Activated CD8-positive, alpha-beta memory T cell treated with anti-CD3 and anti-CD28 coated beads, Interleukin-2, amount 50 U/mL, for 24 hours (primary cell): ENCODE measurements around the gene SDS.

Experiments
- DNase-seq: peaks from one replicate; pipeline ENCODE4 v3.0.0-alpha.2; 2020; ENCODE audit errors: extremely low read depth

The SDS gene, protein sequence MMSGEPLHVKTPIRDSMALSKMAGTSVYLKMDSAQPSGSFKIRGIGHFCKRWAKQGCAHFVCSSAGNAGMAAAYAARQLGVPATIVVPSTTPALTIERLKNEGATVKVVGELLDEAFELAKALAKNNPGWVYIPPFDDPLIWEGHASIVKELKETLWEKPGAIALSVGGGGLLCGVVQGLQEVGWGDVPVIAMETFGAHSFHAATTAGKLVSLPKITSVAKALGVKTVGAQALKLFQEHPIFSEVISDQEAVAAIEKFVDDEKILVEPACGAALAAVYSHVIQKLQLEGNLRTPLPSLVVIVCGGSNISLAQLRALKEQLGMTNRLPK

DNA sequence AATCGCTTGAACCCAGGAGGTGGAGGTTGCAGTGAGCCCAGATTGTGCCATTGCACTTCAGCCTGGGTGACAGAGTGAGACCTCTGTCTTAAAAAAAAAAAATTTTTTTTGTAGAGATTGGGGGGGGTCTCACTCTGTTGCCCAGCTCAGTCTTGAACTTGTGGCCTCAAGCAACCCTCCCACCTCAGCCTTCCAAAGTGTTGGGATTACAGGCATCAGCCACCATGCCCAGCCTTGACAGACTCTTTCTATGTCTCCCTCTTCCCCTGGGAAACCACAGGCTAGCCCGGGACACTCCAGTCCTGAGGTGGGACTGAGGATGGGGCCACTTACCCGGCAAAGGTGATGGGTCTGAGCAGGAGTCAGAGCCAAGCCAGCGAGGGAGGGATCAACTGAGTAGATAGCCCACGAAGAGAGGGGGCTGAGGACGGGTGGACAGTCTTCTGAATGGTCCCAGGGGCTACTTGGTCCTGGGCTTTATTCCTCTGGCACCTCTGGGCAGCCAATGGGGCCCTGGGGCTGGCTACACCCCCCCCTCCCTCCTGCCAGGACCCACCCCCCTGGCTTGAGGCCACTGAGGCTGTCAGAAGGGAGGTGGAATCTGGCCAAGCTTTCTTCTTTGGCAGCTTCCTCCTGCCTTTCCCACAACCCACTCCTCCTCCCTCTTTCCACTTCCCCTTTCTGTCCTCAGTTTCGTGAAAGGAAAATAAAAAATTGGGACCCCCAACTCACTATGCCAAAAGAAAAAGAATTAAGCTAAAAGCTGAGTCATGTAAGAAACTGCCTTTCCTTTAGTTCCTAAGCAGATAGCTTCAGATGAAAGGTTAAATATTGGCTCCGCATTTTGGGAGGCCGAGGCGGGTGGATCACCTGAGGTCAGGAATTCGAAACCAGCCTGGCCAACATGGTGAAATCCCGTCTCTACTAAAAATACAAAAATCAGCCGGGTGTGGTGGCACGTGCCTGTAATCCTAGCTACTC, at the start of gene SDS:
TSS of gene SDS (minus strand) at position 453 of the 981 bp plus-strand sequence. CDS start 4,179 bp downstream, outside the sequence.
- DNase-seq, result no peak

DNA sequence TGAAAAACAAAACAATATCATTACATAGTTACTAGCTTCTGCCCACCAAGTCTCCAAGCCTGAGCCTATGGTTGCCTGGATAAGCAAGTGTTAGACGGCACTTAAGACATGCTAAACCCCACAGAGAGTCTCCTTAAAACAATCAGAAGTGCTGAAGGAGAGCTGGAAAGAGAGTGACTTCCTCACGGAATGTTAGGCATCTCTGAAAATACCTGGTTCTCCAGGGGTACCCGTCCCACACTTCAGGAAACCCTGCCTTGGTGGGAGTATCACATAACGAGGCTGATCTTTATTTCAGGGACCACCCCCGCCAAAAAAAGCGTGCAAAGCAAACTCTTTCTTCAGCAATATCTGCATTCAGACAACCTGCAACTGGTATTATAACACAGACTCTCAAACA, 49.6 kb upstream of the SDS start:
- DNase-seq, result no peak

DNA sequence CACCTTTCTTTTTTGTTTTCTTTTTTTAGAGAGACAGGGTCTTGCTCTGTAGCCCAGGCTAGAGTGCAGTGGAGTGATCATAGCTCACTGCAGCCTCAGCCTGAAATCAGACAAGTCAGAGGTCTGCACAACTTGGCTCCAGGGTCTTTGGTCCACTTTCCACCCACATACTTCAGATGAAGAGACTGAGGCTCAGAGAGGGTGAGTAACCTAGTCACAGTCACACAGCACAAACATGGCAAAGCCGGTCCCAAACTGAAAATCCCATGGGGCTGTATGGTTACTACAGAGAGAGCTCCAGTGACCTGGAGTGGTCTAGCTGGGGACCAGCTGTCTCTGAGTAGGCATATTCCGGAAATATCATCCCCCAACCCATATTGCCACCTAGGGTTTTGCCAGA, 48.8 kb upstream of the SDS start:
- no peak for DNase-seq

DNA sequence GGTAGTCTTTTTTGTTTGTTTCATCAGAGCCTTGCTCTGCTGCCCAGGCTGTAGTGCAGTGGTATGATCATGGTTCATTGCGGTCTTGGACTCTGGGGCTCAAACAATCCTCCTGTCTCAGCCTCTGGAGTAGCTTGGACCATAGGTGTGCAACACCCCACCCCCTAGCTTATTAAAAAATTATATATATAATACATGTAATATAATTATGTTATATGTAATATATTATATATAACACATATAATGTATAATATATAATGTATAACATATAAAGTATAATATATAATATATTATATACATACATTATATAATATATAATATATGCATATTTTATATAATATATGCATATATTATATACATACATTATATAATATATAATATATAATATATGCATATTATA, 46.2 kb upstream of the SDS start:
- no peak for DNase-seq

DNA sequence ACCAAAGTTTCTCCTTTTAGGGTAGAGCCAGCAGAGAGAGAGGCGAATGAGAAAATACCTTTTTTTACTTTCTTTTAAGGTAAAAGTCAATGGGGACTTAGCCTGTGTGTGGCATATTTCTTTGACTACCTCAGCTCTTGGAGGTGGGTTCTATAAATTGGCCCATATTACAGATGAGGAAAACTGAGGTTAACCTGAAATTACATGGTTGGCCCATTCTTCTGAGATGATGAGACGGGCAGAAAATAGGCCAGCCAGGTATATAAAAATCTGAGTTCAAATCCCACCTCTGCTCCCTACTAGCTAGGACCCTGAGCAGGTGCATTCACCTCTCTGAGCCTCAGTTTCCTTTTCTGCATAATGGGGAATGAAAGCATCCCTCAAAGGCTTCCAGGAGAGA, 45.6 kb upstream of the SDS start:
- DNase-seq, result no peak

DNA sequence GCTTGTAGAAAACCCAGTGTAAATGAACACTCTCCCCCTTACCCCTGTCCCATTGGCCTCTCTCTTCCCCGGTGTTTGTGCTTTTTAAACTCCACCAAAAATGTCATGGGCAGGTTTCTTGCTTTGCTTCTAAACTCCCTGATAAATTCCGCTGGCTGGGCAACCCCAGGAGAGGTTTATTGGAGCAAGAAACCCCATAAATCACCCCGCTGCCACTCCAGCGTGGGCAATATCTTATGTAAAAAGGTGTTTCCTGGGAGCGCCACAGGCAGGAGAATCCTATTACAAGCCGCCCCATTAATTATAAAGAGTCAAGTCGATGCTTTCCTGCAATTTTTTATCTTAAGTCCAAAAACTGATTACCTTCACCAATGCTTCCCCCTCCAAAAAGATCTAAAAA, 45.2 kb upstream of the SDS start:
- DNase-seq, result no peak

DNA sequence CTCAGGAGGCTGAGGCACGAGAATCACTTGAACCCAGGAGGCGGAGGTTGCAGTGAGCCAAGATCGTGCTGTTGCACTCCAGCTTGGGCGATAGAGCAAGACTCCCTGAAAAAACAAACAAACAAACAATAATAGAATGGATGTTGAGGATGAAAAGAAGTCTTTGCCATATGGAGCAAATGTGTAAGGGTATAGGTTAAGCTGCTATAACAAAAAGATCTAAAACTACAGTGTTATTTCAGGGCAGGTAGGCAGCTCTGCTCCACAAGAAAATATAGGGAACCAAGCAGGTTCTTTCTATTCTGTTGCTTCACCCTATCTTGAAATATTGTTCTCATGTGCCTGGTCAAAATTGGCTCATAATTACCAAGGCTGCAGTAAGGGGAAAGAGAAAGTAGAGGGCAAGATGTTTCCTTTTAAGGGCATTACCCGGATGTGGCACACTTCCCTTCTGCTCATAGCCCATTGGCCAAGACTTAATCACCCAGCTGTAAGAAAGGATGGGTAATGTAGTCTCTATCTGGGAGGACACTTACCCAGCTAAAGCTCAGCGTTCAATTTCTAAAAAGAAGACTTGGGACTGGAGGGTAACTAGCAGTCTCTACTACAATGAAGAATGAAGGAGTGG, 42.0 kb upstream of the SDS start:
- DNase-seq, result no peak

DNA sequence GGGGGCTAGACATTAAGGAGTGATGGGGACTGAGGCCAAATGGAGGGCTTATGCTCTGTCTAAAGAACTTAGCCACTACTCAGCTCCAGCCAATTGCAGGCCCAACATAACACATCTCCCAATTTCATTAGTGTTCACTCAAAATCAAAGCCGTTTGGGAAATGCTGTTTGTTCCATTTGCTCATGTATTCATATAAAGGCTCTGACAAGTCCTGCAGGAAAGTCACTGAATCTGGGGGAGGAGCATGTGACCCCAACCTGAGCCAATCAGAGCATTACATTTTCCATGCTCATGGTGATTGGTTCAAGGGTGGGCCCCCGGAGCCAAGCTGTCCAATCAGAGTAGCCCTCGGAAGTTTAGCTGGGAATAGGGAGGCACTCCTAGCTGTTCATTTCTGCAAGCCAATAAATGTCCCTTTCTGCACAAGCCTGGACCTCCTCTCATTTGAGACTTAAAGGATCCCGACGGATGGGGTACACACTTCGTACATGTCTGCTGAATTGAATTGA, 39.4 kb upstream of the SDS start:
- no peak for DNase-seq

DNA sequence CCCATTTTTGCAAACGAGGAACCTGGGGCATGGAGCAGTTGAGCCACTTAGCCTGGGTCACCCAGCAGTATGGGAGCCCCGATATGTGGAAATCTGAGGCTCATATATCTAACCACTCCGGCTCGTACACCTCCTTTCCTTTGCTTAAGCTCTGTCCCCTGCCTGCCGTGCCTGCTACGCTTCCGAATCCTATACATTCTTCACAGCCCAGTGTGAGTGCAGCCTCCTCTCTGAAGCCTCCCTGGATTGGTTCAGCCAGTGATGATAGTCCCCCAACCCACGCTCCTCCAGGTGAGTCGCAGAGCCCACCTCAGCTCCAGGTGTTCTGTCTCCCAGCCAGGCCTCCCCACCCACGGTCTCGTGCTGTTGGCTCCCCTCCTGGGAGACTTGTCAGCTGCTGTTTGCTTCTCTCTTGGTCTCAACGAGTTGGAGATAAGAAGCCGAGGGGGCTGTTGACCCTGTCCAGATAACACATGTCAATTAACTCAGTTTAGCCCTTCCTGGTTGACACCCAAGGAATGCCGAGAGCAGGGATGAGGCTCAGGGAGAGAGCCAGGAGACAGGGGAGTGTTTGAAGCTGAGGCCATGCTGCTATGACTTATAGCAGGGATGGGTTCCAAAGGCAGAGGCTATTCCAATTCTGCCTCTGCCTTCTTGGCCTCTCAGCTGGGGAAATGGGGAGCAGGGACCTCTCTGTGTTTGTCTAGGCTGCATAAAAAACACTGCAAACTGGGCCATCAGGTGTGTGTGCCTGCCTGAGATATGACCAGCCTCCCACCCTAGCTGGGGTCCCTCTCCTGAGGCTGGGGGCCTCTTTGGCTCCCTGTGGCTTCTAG, 37.5 kb upstream of the SDS start:
- DNase-seq, result no peak

DNA sequence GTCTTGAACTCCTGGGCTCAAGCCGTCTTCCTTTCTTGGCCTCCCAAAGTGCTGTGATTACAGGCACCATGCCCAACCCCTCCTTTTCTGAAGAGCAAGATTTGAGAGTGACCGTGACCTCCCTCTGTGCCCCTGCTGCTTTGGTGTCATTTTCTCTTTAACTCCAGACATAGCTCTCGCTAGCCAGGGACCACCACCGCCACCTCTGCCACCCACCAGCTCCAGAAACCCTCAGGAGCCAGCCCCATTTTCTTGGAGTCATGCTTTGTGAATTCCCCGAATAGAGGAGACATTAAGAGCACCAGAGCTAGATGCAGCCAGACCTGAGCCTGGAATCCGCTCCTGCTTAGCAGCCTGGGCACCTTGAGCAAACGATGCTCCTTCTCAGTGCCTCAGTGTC, 36.6 kb upstream of the SDS start:
- no peak for DNase-seq

DNA sequence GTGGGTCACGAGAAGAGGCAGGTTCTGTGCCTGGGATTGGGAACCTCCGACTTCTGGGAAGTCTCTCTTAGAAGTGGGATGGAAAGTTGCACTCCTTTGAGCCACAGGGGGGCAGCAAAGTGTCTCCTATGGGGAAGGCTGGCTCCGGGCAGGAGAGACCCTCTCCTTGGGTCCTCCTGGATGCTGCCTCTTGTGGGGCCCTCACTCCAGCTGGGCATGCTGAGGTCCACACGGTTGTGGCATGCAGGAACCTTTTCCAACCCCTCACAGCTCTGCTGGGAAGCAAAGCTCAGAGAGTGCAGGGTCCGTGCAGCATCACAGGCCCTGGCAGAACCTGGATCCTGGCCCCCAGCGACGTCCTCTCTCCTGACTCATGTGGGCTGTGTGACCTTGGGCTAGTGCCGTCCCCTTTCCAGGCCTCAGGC, 35.9 kb upstream of the SDS start:
- no peak for DNase-seq

DNA sequence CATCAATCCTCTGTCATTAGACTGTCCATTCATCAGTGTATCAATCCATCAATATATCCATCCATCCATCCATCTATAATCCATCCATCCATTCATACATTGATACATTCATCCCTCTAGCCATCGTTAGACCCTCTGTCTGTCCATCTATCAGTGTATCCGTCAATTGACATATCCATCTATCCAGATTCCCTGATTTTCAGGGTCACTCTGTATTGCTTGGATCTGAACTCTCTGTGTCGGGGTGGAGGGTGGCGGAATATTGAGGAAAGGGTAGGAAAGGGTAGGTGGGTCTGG, 35.6 kb upstream of the SDS start:
- no peak for DNase-seq

DNA sequence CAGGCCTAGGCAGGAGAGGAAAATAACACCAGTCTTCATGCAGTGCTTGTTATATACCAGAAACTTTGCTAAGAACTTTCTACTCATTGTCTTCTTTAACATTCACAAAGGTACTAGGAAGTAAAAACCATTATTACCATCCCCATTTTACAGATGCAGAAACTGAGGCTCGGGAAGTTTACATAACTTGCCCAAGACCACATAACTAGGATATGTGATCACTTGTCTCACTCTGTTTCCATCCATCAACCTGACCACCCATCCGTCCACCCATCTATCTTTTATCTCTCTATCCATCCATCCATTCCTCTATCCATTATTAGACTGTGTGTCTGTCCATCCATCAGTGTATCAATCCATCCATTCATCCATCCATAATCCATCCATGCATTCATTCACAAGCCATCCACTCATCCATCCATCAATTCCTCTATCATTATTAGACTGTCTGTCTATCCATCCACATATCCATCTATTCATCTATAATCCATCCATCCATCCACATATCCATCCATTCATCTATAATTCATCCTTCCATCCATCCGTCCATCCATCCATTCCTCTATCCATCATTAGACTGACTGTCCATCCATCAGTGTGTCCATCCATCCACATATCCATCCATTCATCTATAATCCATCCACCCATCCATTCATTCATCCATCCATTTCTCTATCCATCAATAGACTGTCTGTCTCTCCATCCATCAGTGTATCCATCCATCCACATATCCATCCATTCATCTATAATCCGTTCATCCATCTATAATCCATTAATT, 35.0 kb upstream of the SDS start:
- no peak for DNase-seq

DNA sequence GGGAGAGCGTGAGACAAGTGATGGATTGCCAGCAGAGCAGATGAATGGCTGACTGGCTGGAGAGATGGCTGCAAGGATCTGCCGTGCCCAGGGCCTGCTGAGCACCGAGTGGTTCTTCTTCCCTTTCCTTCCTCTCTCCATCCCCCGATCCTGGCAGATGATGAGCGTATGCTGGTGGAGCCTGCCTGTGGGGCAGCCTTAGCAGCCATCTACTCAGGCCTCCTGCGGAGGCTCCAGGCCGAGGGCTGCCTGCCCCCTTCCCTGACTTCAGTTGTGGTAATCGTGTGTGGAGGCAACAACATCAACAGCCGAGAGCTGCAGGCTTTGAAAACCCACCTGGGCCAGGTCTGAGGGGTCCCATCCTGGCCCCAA, 34.0 kb upstream of the SDS start:
- no peak for DNase-seq

DNA sequence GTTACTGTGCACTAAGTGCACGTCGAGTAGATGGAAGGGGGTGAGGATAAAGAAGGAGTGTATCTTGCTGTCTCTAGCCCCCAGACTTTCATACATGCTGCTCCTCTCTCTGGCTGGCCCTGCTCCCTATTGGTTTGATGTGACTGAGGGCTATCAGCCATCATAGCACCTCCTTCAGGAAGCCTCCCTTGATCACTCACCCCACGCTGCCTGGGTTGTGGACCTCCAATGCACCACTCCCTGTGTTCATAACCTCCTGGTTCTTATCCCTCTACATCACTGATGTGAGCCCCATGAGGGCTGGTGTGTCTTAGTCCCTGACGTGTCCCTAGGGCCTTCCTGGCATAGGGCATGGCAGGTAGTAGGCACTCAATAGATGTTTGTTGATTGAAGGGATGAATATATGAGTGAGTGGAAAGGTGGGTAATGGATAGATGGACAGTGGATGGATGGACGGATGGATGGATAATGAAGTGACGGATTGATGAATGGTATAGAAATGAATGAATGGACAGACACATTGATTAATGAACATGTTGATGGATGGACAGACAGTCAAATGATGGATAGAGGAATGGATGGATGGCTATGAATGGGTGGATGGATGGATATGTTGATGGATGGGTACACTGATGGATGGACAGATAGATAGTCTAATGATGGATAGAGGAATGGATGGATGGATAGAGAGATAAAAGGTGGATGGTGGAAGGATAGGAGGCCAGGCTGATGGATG, 33.5 kb upstream of the SDS start:
- DNase-seq, result no peak

DNA sequence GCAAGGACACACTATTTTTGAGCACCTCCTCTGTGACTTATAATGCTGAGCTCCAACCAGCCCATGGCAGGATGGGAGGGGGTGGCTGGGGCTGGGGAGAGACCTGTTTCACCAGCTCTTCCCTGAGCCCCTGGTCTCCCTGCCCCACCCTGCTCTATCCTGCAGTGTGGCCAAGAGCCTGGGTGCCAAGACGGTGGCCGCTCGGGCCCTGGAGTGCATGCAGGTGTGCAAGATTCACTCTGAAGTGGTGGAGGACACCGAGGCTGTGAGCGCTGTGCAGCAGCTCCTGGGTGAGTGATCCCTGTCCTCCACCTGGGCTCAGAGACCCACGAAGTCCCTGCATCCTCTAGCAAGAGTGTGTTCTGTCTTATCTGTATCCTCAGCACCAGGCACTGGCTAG, 32.9 kb upstream of the SDS start:
- no peak for DNase-seq

DNA sequence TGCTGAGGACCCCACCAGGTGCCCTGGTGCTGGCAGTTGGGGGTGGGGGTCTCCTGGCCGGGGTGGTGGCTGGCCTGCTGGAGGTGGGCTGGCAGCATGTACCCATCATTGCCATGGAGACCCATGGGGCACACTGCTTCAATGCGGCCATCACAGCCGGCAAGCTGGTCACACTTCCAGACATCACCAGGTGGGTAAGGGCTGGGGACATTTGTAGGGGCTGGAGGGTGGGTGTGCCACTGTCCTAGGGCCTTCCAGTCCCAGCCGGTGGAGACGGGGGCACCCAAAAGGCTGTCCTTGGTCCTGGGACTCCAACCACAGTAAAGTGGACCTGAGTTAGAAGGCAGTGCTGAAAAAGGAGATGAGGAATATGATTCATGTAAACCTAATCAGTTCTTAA, 31.7 kb upstream of the SDS start:
- no peak for DNase-seq

DNA sequence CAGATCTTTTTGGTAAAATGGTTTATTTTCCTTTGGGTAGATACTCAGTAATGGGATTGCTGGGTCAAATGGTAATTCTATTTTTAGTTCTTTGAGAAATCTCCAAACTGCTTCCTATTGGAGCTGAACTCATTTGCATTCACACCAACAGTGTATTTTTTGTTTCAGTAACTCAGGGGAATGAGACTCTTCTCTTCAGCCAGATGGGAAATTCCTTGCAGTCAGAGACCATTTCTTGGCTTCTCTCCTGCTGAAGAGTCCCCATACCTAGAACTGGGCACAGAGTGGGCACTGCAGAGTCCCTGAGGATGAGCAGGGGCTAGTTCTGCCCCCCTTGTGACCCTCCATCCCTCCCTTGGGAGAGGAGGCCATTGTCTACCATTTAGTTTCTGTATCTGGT, 29.3 kb upstream of the SDS start:
- DNase-seq, result no peak

DNA sequence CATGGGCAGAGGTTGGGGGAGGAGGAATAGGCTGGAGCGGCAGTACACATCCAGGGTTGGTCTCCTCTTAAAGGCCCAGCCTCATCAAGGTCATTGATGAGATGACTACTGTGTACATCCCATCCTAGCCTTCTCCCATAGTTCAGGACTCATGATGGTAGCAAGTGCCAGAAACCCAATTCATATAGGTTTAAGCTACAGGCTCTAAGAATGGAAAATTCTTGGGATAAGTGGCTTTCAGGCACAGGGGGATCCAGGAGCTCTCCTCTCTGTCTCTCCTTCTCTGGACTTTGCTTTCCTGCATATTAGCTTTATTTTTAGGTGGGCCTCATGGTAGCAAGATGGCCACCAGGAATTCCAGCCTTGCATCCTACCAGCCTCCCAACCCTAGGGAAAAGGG, 24.8 kb upstream of the SDS start:
- no peak for DNase-seq

DNA sequence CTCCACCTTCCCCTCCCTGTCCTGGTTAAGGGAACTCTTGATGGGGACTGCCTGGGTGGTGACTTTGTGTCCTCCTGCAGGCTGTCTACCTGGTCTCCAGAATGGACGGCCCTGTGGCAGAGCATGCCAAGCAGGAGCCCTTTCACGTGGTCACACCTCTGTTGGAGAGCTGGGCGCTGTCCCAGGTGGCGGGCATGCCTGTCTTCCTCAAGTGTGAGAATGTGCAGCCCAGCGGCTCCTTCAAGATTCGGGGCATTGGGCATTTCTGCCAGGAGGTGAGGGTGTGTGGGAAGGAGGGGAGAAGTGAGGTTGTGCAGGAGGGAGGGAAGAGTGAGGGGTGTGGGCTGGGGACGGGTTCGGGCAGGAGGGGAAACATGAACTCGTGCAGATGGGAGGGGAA, 24.2 kb upstream of the SDS start:
- DNase-seq, result no peak
